ENCODE results near the gene C10orf105.

DNA sequence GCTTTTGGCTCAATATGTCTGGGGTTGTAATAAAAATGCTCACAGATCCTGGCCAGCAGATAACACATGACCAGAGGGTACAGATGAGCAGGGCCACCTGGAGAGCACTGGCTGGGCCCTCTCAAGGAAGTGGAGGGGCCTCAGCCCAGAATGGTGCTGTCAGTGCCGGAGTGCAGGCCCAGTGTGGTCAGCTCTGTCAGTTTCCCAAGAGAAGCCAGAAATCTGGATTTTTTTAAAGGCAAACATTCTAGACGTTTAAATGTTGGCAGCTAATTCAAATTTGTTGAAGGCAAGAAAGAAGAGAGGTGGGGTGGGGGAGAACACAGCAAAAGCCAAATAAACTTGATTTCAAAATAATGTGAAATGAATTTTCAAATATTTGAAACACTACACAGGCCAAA lies 2.0 kb downstream of the C10orf105 start:
- TF ChIP-seq GATA2 (IDR thresholded peaks at IDR 0.05; ENCODE audit: low read depth, low read length) (peak; percentile 78), GATA3 (IDR thresholded peaks at IDR 0.05; ENCODE audit: low read depth, low read length) (no peak)
